Omental fat pad (tissue), 4 donors: ENCODE measurements around the gene F8. TPM values are rescaled to one million over a fixed set of nuclear protein-coding genes. Genes with fewer than 3 reads are reported as not detected.

ENCODE experiments used
- ATAC-seq: fragments of 150-250 bp; one replicate; pipeline ENCODE4 v1.9.1; 2016; ENCODE audit warnings: mild to moderate bottlenecking, moderate library complexity; ENCODE audit not compliant: low FRiP score
- DNase-seq: peaks from one replicate; pipeline ENCODE4 v3.0.0-alpha.2; 2019; ENCODE audit warnings: low spot score
- CTCF ChIP-seq, 3 donors: fragments of 450-650 bp; IDR thresholded peaks; one replicate each; pipeline ENCODE4 v1.5.1; 2016 to 2017; ENCODE audit warnings: antibody characterized with exemption in 3 of 3, mild to moderate bottlenecking in 3 of 3, moderate library complexity in 2 of 3
- total RNA-seq, 4 donors: library from RNA; depleted of rRNA; stranded (reverse); fragments of >200 nt; gene quantifications; one replicate each; pipeline ENCODE4 v1.1.0, GENCODE V29; 2016

Gene F8
- total RNA-seq, 4 donors from 2014 or later: 18.2 to 184 (median 26.2) TPM

- TF ChIP-seq CTCF (IDR thresholded peaks at IDR 0.05): no peak
- DNase-seq (no peak), ATAC-seq (no peak)
Measured at GRCh38 chrX:155054255-155054654, 31.7 kb upstream of the F8 start.

GRCh38 chrX:155053656-155054055 is 31.1 kb upstream of the F8 start:
- TF ChIP-seq CTCF (IDR thresholded peaks at IDR 0.05): no peak
- ATAC-seq: no peak
- no peak for DNase-seq

- no peak for TF ChIP-seq CTCF (IDR thresholded peaks at IDR 0.05)
- DNase-seq (no peak), ATAC-seq (no peak)
Measured at GRCh38 chrX:155052738-155053498, 30.4 kb upstream of the F8 start.

- no peak for DNase-seq
- no peak for TF ChIP-seq CTCF (IDR thresholded peaks at IDR 0.05)
- ATAC-seq: no peak
Measured at GRCh38 chrX:155048977-155049619, 26.6 kb upstream of the F8 start.

GRCh38 chrX:155046811-155047528 is 24.4 kb upstream of the F8 start:
- DNase-seq (no peak), ATAC-seq (no peak)
- TF ChIP-seq CTCF (IDR thresholded peaks at IDR 0.05): no peak

GRCh38 chrX:155046129-155046810 is 23.7 kb upstream of the F8 start:
- DNase-seq: no peak
- TF ChIP-seq CTCF (IDR thresholded peaks at IDR 0.05): no peak
- ATAC-seq: no peak
